ENCODE results near the gene LTBP2.
"Not testable (repeated sequence)": the region's sequence is repeated elsewhere in the genome, so short reads cannot be mapped to it uniquely, and the experiment has no call there.

Gene LTBP2

GRCh38 chr14:74456684-74457564 lies 155.1 kb downstream of the LTBP2 start:
- Histone ChIP-seq H3K36me3 (ENCODE audit: control insufficient read depth, low read length) (no peaks in the 10 kb centered on the region), H3K4me1 (ENCODE audit: control insufficient read depth, low read length) (no peaks in the 10 kb centered on the region), H3K9me2 (replicated peaks; ENCODE audit: control insufficient read depth, low read length) (no peaks in the 10 kb centered on the region), H3K27me3 (ENCODE audit: control insufficient read depth, low read length) (peaks cover 7% of the 10 kb centered on the region; the same call in 1 of the 2 replicates), H3K27ac (ENCODE audit: low read depth, low read length) (no peak overlapping the region), H3K79me2 (ENCODE audit: control insufficient read depth, low read length) (no peaks in the 10 kb centered on the region), H4K20me1 (ENCODE audit: control insufficient read depth, insufficient read depth, low read depth, low read length) (no peaks in the 10 kb centered on the region), H3K4me2 (ENCODE audit: low read length) (no peak overlapping the region), H3K9me3 (ENCODE audit: control insufficient read depth, insufficient read depth, low read length) (no peaks in the 10 kb centered on the region), H3F3A (ENCODE audit: control insufficient read depth, insufficient read depth) (no peaks in the 10 kb centered on the region), H3K4me3 (ENCODE audit: low read length) (no peak overlapping the region)
- no peak for TF ChIP-seq EZH2phosphoT487 (IDR thresholded peaks at IDR 0.05; ENCODE audit: borderline replicate concordance, low read length)
- TF ChIP-seq CTCF (IDR thresholded peaks at IDR 0.05; ENCODE audit: low read depth, low read length, poor library complexity, severe bottlenecking): no peak

- not testable (repeated sequence) for H3K9me2 ChIP-seq (replicated peaks; ENCODE audit: control insufficient read depth, low read length); H3K79me2 ChIP-seq (ENCODE audit: control insufficient read depth, low read length); H3K9me3 ChIP-seq (ENCODE audit: control insufficient read depth, insufficient read depth, low read length); H3K4me1 ChIP-seq (ENCODE audit: control insufficient read depth, low read length); H3K36me3 ChIP-seq (ENCODE audit: control insufficient read depth, low read length); H4K20me1 ChIP-seq (ENCODE audit: control insufficient read depth, insufficient read depth, low read depth, low read length); H3K4me2 ChIP-seq (ENCODE audit: low read length); H3F3A ChIP-seq (ENCODE audit: control insufficient read depth, insufficient read depth); H3K4me3 ChIP-seq (ENCODE audit: low read length); H3K27ac ChIP-seq (ENCODE audit: low read depth, low read length)
- peaks cover 16% of the 10 kb centered on the region for H3K27me3 ChIP-seq (ENCODE audit: control insufficient read depth, low read length)
Observed at GRCh38 chr14:74454397-74454796, 157.6 kb downstream of the LTBP2 start.

Measured in DOHH2 (cell line).